ENCODE measurements around the gene CHD6.

CHD6 gene

DNA sequence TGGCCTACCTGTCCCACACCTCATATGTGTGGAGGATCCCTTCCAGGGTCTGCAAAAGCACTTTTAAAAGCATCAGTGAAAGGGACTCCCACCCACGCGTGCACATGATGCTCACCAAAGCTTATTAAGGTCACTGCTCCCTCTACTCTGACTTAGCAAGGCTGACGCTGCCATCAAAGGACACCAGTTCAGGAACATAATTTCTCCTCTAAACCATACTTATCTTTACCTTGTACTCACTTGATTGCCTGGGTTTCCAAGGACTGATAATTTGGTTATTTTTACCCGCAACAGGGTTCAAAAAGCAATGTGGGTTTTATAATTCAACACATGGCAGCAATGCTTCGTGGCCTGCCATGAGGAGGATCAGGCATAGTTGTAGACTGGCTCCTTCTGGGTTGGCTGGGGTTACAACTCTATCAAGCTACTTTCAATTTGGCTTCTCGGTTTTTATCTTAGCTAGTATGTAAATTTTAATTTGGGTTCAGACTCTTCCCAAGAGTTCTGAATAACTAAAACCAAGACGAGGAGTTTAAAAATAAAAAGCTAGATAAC is 199.4 kb downstream of the CHD6 start:
- no peak for DNase-seq

DNA sequence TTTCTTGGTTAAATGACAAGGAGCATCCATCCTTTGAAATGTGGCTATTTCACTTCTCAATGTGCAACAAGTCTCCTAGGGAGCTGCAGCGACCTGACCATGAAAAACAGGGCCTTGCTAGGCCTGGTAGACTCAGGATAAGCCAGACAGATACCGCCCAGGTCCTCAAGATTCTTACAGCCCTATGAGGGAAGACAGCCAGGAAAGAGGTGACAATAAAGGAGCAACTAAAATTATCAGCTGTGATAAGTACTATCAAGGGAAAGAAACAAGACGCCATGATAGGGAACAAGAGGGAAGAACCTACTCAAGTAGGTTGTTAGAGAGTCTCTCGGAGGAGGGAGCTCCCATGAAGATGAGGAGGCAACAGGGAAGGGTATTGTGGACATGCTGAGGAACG is 200.1 kb downstream of the CHD6 start:
- no peak for DNase-seq

GRCh38 chr20:41415191-41415590 is 203.0 kb downstream of the CHD6 start:
- DNase-seq, result no peak

DNA sequence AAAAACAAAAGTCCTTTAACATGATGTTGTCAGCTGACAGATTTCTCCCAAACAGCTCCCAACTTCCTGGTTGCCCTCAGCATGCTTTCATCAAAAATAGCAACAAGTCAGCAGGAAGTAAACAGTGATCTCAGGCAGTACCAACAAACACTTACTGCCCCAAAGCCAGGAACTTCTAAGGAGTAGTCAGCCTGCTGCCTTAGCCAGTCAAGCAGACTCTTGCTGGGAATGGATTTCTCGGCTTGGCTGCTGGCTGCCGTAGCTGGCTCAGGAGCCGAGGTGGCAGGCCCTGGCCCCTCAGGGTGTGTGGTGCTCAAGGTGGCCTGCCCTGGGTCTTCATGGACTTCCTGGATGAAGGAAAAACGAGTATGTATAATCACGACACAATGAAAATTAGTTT is 205.0 kb downstream of the CHD6 start:
- DNase-seq, result no peak

DNA sequence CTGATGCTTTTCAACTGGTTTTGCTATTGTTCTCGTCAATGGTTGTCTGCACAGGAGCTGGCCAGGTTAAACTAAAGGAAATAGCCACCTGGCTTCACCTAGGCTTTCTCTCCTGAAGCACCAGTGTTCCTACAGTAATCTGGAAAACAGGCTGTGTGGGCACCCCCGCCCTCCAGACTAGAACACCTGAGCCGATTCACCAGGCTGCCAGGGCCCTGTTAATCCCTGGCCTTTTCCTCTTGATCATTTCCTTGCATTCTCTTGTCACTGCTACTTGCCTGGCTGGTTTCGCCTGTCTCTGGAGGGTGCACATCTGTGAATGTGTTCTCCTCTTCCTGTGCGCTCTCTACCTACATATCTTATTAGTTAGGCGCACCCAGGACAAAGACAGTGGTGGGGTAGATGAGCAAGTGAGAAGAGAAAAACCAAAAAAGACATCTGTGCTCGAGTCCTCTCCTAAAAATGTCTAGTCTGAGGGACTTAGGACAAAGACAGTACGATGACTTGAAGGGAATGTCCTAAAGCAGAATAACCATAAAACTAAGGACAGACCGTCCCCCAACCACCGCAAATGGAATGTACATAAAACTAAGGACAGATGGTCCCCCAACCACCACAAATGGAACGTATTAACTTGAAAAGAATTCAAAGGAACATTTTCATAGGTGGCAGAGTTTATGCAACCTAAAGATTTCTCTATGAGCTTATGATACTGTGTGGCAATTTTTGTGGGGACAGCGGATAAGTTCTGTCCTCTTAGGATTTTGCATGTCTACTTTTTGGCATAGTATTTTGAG is 205.7 kb downstream of the CHD6 start:
- no peak for DNase-seq

- DNase-seq, result no peak
Observed at GRCh38 chr20:41411391-41411847, 206.8 kb downstream of the CHD6 start.

GRCh38 chr20:41408986-41409385 is 209.2 kb downstream of the CHD6 start:
- no peak for DNase-seq

- DNase-seq, result no peak
Observed at GRCh38 chr20:41408156-41408794, 209.9 kb downstream of the CHD6 start.

DNA sequence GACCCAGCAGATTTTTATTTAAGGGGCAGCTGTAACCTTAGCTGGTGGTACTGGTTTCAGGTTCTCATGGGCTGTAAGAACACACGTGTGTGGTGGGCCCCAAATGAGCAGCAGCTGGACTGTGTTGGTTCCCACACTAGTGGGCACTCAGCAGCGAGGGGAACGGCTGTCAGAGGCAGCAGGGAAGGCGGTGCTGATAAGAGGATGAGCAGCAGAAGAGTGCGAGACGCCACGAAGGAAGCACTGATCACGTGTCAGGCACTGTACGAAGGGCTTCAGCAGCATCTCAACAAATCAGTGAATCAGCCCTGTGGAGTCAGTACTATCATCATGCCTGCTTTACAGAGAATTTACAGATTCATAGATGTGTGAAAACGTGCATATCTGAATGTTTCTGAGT is 210.6 kb downstream of the CHD6 start:
- DNase-seq, result no peak

- DNase-seq, result no peak
Observed at GRCh38 chr20:41406896-41407444, 211.2 kb downstream of the CHD6 start.

DNA sequence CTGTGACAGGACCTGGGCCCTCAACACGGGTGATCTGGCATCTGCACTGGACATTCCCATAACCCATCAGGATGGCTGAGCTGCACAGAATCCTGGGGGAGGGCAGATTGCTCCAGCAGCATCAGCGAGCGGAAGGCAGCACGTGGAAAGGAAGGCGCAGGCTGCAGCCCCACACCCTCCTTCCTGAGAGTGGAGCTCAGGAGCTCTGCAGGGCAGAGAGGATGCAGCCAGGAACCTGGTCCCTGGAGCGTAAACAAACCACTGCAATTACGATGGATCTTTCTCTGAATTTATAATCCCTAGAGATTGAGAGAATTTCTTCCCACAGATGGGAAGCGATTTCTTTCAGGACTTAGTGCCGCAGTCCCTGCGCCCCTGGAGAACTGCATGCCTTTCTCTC is 211.8 kb downstream of the CHD6 start:
- no peak for DNase-seq

- no peak for DNase-seq
Observed at GRCh38 chr20:41405436-41405835, 212.7 kb downstream of the CHD6 start.

GRCh38 chr20:41403604-41404003 is 214.6 kb downstream of the CHD6 start:
- no peak for DNase-seq

DNA sequence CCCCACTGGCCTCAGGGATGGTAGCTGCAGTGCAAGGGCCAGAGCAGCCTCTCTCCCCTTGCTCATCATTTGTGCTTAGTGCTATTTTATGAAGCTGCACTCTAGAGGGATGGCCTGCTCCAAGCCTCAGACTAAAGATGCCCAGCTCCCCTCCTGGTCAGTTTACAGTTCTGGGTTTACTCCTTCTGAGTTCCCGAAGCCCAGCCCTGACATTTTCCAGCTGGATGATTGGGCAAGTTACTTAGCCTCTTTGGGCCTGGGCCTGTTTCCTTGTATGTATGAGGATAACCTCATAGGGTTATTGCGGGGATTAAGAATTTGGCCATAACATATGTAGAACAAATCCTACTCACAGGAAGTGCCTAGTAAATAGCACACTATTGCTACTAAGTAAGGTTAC is 219.8 kb downstream of the CHD6 start:
- no peak for DNase-seq

GRCh38 chr20:41395667-41396664 is 222.2 kb downstream of the CHD6 start:
- no peak for DNase-seq

DNA sequence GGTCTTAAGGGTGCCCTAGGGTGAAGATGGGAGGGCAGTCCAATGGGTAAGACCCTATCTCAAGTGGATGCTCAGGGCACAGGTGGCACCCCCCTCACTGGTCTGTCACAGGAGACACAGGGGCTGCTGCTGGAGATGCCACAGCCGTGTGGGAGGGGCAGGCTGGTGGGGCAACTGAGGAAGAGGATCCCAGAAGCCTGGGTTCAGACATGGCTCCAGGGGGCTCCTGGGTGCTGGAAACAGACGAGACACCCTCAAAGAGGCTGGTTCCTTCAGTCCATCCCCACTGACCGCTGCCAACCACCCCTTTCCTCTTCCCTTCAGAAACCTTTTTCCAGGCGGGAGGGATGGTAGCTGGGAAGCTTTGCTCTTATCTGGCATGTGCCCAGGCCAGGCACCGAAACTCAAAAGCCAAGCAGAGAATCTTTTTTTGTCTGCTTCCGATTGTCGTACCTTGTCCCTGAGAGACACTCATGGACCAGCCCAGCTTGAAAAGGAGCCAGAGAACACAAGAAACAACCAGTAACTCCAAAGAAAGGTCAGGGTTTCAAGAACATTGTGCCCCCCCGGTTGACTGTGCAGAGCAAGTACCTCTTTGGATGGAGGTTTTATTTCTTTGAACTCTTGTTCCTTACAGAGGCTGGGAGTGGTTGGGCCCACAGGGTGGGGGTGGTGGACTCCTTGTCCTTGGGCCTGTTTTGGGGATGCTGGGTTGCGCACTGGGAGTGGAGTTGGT is 223.1 kb downstream of the CHD6 start:
- DNase-seq, result no peak

DNA sequence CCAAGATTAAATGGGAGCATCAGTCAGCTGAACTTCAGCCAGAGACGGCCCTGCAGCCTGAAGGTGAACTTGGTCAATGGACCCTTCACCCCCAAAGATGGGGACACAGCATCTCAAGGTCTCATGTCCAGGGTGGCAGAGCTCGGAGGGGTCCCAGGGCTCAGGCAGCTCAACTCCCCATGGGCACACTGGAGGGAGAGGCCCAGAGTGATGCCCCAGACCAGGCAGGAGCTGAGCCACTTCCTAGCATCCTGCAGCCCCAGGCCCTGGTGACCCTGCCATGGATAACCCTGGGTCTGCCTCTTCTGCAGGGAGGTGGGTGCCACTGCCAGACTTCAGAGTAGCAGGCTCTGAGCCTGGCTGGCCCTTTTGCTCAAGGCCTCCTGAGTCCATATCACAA is 224.1 kb downstream of the CHD6 start:
- no peak for DNase-seq

GRCh38 chr20:41393705-41394066 is 224.5 kb downstream of the CHD6 start:
- DNase-seq, result no peak

- no peak for DNase-seq
Observed at GRCh38 chr20:41392871-41393704, 225.1 kb downstream of the CHD6 start.

DNA sequence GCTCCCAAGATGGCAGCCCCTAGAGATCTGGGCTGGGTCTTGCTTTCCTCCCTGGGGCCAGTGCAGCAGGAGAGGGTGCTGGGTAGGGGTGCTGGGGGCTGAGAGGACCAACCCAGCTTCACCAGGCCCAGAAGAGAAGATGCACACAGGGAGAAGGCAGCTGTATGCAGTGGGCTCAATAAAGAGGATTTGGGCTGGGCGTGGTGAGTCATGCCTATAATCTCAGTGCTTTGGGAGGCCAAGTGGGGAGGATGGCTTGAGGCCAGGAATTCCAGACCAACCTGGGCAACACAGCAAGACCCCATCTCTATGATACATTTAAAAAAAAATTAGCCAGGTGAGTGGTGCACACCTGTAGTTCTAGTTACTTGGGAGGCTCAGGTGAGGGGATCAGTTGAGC is 225.9 kb downstream of the CHD6 start:
- DNase-seq, result no peak

GRCh38 chr20:41391587-41392001 is 226.6 kb downstream of the CHD6 start:
- no peak for DNase-seq
